ENCODE measurements around the gene TGFBR3L. TPM values are rescaled to one million over a fixed set of nuclear protein-coding genes. Genes with fewer than 3 reads are reported as not detected.
A peak's percentile ranks its signal among the peaks of the same experiment; 100 is the strongest.
"Not testable (repeated sequence)": the region's sequence is repeated elsewhere in the genome, so short reads cannot be mapped to it uniquely, and the experiment has no call there.

Gene TGFBR3L
- total RNA-seq, 1 donor from 2014 or later: 3.0 TPM

GRCh38 chr19:7924241-7924640, 9.6 kb downstream of the TGFBR3L start:
- intact Hi-C loops (cut with DNase I): loop anchor here (5.0 kb wide), 1 partner anchor 72 kb away; no protein-coding TSS in a partner anchor
- no peak for DNase-seq (ENCODE audit: low spot score)

- no peak for DNase-seq (ENCODE audit: low spot score)
- intact Hi-C loops (cut with DNase I): loop anchor here (5.0 kb wide), 1 partner anchor 72 kb away; no protein-coding TSS in a partner anchor
Measured at GRCh38 chr19:7924651-7925170, 10.1 kb downstream of the TGFBR3L start.

- no peak for DNase-seq (ENCODE audit: low spot score)
- intact Hi-C loops (cut with DNase I): no loop called here
Measured at GRCh38 chr19:7925171-7925851, 10.7 kb downstream of the TGFBR3L start.

GRCh38 chr19:7926021-7926726, 11.5 kb downstream of the TGFBR3L start, which contains the start of gene CTXN1:
Gene CTXN1, minus strand, starts transcription at chr19:7926135. Its CDS starts 597 bp downstream, at chr19:7925538.
- intact Hi-C loops (cut with DNase I): no loop called here
- peak; percentile 85 for DNase-seq (ENCODE audit: low spot score)

- no peak for DNase-seq (ENCODE audit: low spot score)
- intact Hi-C loops (cut with DNase I): no loop called here
Measured at GRCh38 chr19:7926727-7927604, 12.3 kb downstream of the TGFBR3L start.

GRCh38 chr19:7927605-7928333, 13.1 kb downstream of the TGFBR3L start:
- DNase-seq (ENCODE audit: low spot score): no peak
- intact Hi-C loops (cut with DNase I): no loop called here

- intact Hi-C loops (cut with DNase I): no loop called here
- no peak for DNase-seq (ENCODE audit: low spot score)
Measured at GRCh38 chr19:7928334-7928706, 13.7 kb downstream of the TGFBR3L start.

- intact Hi-C loops (cut with DNase I): no loop called here
- DNase-seq (ENCODE audit: low spot score): no peak
Measured at GRCh38 chr19:7928741-7929701, 14.4 kb downstream of the TGFBR3L start.

GRCh38 chr19:7930030-7930429, 15.4 kb downstream of the TGFBR3L start:
- DNase-seq (ENCODE audit: low spot score); intact Hi-C loops (cut with DNase I): not testable (repeated sequence)

GRCh38 chr19:7930765-7931164, 16.1 kb downstream of the TGFBR3L start:
- intact Hi-C loops (cut with DNase I): no loop called here
- DNase-seq (ENCODE audit: low spot score): no peak

GRCh38 chr19:7931221-7932061, 16.8 kb downstream of the TGFBR3L start:
- DNase-seq (ENCODE audit: low spot score): no peak
- intact Hi-C loops (cut with DNase I): no loop called here

GRCh38 chr19:7932276-7932929, 17.8 kb downstream of the TGFBR3L start:
- no peak for DNase-seq (ENCODE audit: low spot score)
- intact Hi-C loops (cut with DNase I): no loop called here

GRCh38 chr19:7932930-7933300, 18.3 kb downstream of the TGFBR3L start:
- DNase-seq (ENCODE audit: low spot score): no peak
- intact Hi-C loops (cut with DNase I): no loop called here

GRCh38 chr19:7933411-7933810, 18.8 kb downstream of the TGFBR3L start:
- DNase-seq (ENCODE audit: low spot score): no peak
- intact Hi-C loops (cut with DNase I): no loop called here

GRCh38 chr19:7933828-7934725, 19.4 kb downstream of the TGFBR3L start:
- DNase-seq (ENCODE audit: low spot score): no peak
- intact Hi-C loops (cut with DNase I): no loop called here

GRCh38 chr19:7934766-7935165, 20.1 kb downstream of the TGFBR3L start:
- intact Hi-C loops (cut with DNase I): no loop called here
- no peak for DNase-seq (ENCODE audit: low spot score)

All from cardiac septum (tissue), 1 donor.